Activated CD8-positive, alpha-beta T cell treated with anti-CD3 and anti-CD28 coated beads, Interleukin-2, amount 10 ng/mL, durations not matched to agents 7 days and 5 days (primary cell): ENCODE results near the gene CACNA1G. TPM values are rescaled to one million over a fixed set of nuclear protein-coding genes. Genes with fewer than 3 reads are reported as not detected.
A peak's percentile ranks its signal among the peaks of the same experiment; 100 is the strongest.

Experiments used
- ATAC-seq: fragments of 150-1000 bp; cut with Tn5 transposase; one replicate; pipeline ENCODE4 v1.10.0; 2021; ENCODE audit warnings: moderate library complexity
- CTCF ChIA-PET: fragments of 350-600 bp; sonication (Branson Sonifier 250); formaldehyde crosslinking; loops from one replicate; lab custom pipeline; 2021; ENCODE audit warnings: antibody characterized with exemption; lab: Charles Lee
- POLR2A ChIA-PET: fragments of 350-600 bp; sonication (Branson Sonifier 250); formaldehyde crosslinking; loops from one replicate; lab custom pipeline; 2021; ENCODE audit warnings: antibody characterized with exemption; lab: Charles Lee
- DNase-seq: peaks from one replicate; pipeline ENCODE4 v3.0.0-alpha.2; 2020
- H3K27ac Mint-ChIP-seq: one replicate; pipeline ENCODE4 v1.8.0; 2021; ENCODE audit warnings: mild to moderate bottlenecking, mixed read lengths
- H3K27me3 Mint-ChIP-seq: one replicate; pipeline ENCODE4 v1.8.0; 2021; ENCODE audit warnings: low read depth, mixed read lengths
- H3K36me3 Mint-ChIP-seq: one replicate; pipeline ENCODE4 v1.8.0; 2021; ENCODE audit warnings: low read depth, mixed read lengths
- H3K4me1 Mint-ChIP-seq: one replicate; pipeline ENCODE4 v1.8.0; 2021; ENCODE audit warnings: low read depth, mixed read lengths
- H3K4me3 Mint-ChIP-seq: one replicate; pipeline ENCODE4 v1.8.0; 2021; ENCODE audit warnings: mild to moderate bottlenecking, mixed read lengths
- H3K9me3 Mint-ChIP-seq: one replicate; pipeline ENCODE4 v1.8.0; 2022; ENCODE audit warnings: mixed read lengths; ENCODE audit not compliant: insufficient read depth
- total RNA-seq, 2 experiments: library from RNA; stranded (reverse); gene quantifications; one replicate each; pipeline ENCODE4 v1.2.3, GENCODE V29; 2021

CACNA1G gene
- total RNA-seq, 2 experiments from 2014 or later: not detected

- no peak for DNase-seq
- H3K4me1 Mint-ChIP-seq: peaks cover 12% of the 10 kb centered on the region
- ATAC-seq: no peak
- peaks cover 8% of the 10 kb centered on the region for H3K27me3 Mint-ChIP-seq
- ChIA-PET CTCF (no interaction called here), POLR2A (no interaction called here)
- no peak overlapping the region for H3K4me3 Mint-ChIP-seq
- H3K36me3 Mint-ChIP-seq: no peaks in the 10 kb centered on the region
- no peak overlapping the region for H3K27ac Mint-ChIP-seq
- no peaks in the 10 kb centered on the region for H3K9me3 Mint-ChIP-seq
Measured at GRCh38 chr17:50657054-50657453, 96.5 kb downstream of the CACNA1G start.

- ATAC-seq: no peak
- H3K27me3 Mint-ChIP-seq: peaks cover 8% of the 10 kb centered on the region
- DNase-seq: no peak
Measured at GRCh38 chr17:50657627-50658026, 97.1 kb downstream of the CACNA1G start.

GRCh38 chr17:50658616-50659015, 98.1 kb downstream of the CACNA1G start:
- Mint-ChIP-seq H3K27ac (no peak overlapping the region), H3K36me3 (no peaks in the 10 kb centered on the region)
- no peak for DNase-seq

More at GRCh38 chr17:50657627-50658026, 97.1 kb downstream of the CACNA1G start:
- H3K4me3 Mint-ChIP-seq: no peak overlapping the region
- H3K4me1 Mint-ChIP-seq: peaks cover 15% of the 10 kb centered on the region
- ChIA-PET CTCF (no interaction called here), POLR2A (no interaction called here)
- H3K9me3 Mint-ChIP-seq: no peaks in the 10 kb centered on the region
- no peaks in the 10 kb centered on the region for H3K36me3 Mint-ChIP-seq
- no peak overlapping the region for H3K27ac Mint-ChIP-seq

GRCh38 chr17:50659179-50659578, 98.7 kb downstream of the CACNA1G start:
- no peak overlapping the region for H3K4me3 Mint-ChIP-seq

More at GRCh38 chr17:50658616-50659015, 98.1 kb downstream of the CACNA1G start:
- ChIA-PET POLR2A (no interaction called here), CTCF (no interaction called here)
- H3K4me1 Mint-ChIP-seq: peaks cover 15% of the 10 kb centered on the region
- peaks cover 8% of the 10 kb centered on the region for H3K27me3 Mint-ChIP-seq
- no peak for ATAC-seq
- no peak overlapping the region for H3K4me3 Mint-ChIP-seq
- H3K9me3 Mint-ChIP-seq: no peaks in the 10 kb centered on the region

GRCh38 chr17:50660042-50660886, 99.7 kb downstream of the CACNA1G start:
- CTCF ChIA-PET: interaction anchor here (0.9 to 1.9 kb wide), 3 partner anchors 9 to 34 kb away, joined by 3 to 8 read pairs (median 4); no protein-coding TSS in a partner anchor

More at GRCh38 chr17:50659179-50659578, 98.7 kb downstream of the CACNA1G start:
- ChIA-PET CTCF (no interaction called here), POLR2A (no interaction called here)
- Mint-ChIP-seq H3K36me3 (no peaks in the 10 kb centered on the region), H3K27ac (no peak overlapping the region), H3K9me3 (no peaks in the 10 kb centered on the region), H3K27me3 (peaks cover 6% of the 10 kb centered on the region), H3K4me1 (peaks cover 15% of the 10 kb centered on the region)
- ATAC-seq (no peak), DNase-seq (no peak)

GRCh38 chr17:50660887-50661345, 100.4 kb downstream of the CACNA1G start:
- Mint-ChIP-seq H3K9me3 (no peaks in the 10 kb centered on the region), H3K27ac (peak overlapping the region; percentile 50), H3K4me1 (peaks cover 15% of the 10 kb centered on the region), H3K36me3 (no peaks in the 10 kb centered on the region), H3K4me3 (no peak overlapping the region), H3K27me3 (peaks cover 2% of the 10 kb centered on the region)
- ATAC-seq (no peak), DNase-seq (no peak)
- ChIA-PET POLR2A (no interaction called here), CTCF (interaction anchor here (0.9 to 1.9 kb wide), 3 partner anchors 9 to 35 kb away, joined by 3 to 8 read pairs (median 4); no protein-coding TSS in a partner anchor)

More at GRCh38 chr17:50660042-50660886, 99.7 kb downstream of the CACNA1G start:
- Mint-ChIP-seq H3K4me1 (peaks cover 15% of the 10 kb centered on the region), H3K9me3 (no peaks in the 10 kb centered on the region), H3K27me3 (peaks cover 2% of the 10 kb centered on the region), H3K4me3 (no peak overlapping the region), H3K27ac (no peak overlapping the region), H3K36me3 (no peaks in the 10 kb centered on the region)
- DNase-seq (no peak), ATAC-seq (no peak)
- POLR2A ChIA-PET: no interaction called here

- H3K27me3 Mint-ChIP-seq: peaks cover 2% of the 10 kb centered on the region
- ATAC-seq: no peak
Measured at GRCh38 chr17:50661348-50661747, 100.8 kb downstream of the CACNA1G start.

GRCh38 chr17:50661795-50662391, 101.4 kb downstream of the CACNA1G start:
- POLR2A ChIA-PET: interaction anchor here (0.7 kb wide), 1 partner anchor 596 kb away, joined by 3 read pairs; no protein-coding TSS in a partner anchor
- peaks cover 15% of the 10 kb centered on the region for H3K4me1 Mint-ChIP-seq
- H3K9me3 Mint-ChIP-seq: no peaks in the 10 kb centered on the region
- CTCF ChIA-PET: interaction anchor here (1.1 to 1.9 kb wide), 2 partner anchors 10 to 35 kb away, joined by 4 to 8 read pairs; no protein-coding TSS in a partner anchor
- ATAC-seq (peak; percentile 47), DNase-seq (peak; percentile 44)
- H3K36me3 Mint-ChIP-seq: no peaks in the 10 kb centered on the region
- peak overlapping the region; percentile 73 for H3K27ac Mint-ChIP-seq
- H3K27me3 Mint-ChIP-seq: peaks cover 2% of the 10 kb centered on the region
- no peak overlapping the region for H3K4me3 Mint-ChIP-seq

More at GRCh38 chr17:50661348-50661747, 100.8 kb downstream of the CACNA1G start:
- Mint-ChIP-seq H3K9me3 (no peaks in the 10 kb centered on the region), H3K4me3 (no peak overlapping the region), H3K36me3 (no peaks in the 10 kb centered on the region), H3K27ac (peak overlapping the region; percentile 73), H3K4me1 (peaks cover 15% of the 10 kb centered on the region)
- no peak for DNase-seq
- CTCF ChIA-PET: interaction anchor here (1.0 to 1.9 kb wide), 3 partner anchors 9 to 34 kb away, joined by 4 to 8 read pairs (median 4); no protein-coding TSS in a partner anchor
- POLR2A ChIA-PET: interaction anchor here (0.7 kb wide), 1 partner anchor 596 kb away, joined by 3 read pairs; no protein-coding TSS in a partner anchor

GRCh38 chr17:50662632-50663225, 102.2 kb downstream of the CACNA1G start:
- no peaks in the 10 kb centered on the region for H3K9me3 Mint-ChIP-seq
- POLR2A ChIA-PET: no interaction called here
- no peak overlapping the region for H3K27ac Mint-ChIP-seq
- ATAC-seq (no peak), DNase-seq (no peak)
- no peaks in the 10 kb centered on the region for H3K36me3 Mint-ChIP-seq
- peaks cover 2% of the 10 kb centered on the region for H3K27me3 Mint-ChIP-seq
- peaks cover 15% of the 10 kb centered on the region for H3K4me1 Mint-ChIP-seq
- no peak overlapping the region for H3K4me3 Mint-ChIP-seq
- CTCF ChIA-PET: no interaction called here

GRCh38 chr17:50663812-50664374, 103.4 kb downstream of the CACNA1G start:
- Mint-ChIP-seq H3K9me3 (no peaks in the 10 kb centered on the region), H3K4me3 (no peak overlapping the region), H3K27me3 (no peaks in the 10 kb centered on the region), H3K4me1 (peaks cover 15% of the 10 kb centered on the region), H3K27ac (peak overlapping the region; percentile 39), H3K36me3 (no peaks in the 10 kb centered on the region)
- ATAC-seq (no peak), DNase-seq (no peak)
- CTCF ChIA-PET: no interaction called here
- POLR2A ChIA-PET: no interaction called here

GRCh38 chr17:50664788-50665458, 104.4 kb downstream of the CACNA1G start:
- POLR2A ChIA-PET: no interaction called here
- no peaks in the 10 kb centered on the region for H3K9me3 Mint-ChIP-seq
- H3K27ac Mint-ChIP-seq: no peak overlapping the region
- H3K4me3 Mint-ChIP-seq: no peak overlapping the region
- H3K27me3 Mint-ChIP-seq: no peaks in the 10 kb centered on the region
- ATAC-seq: no peak
- CTCF ChIA-PET: no interaction called here
- H3K4me1 Mint-ChIP-seq: peaks cover 15% of the 10 kb centered on the region
- H3K36me3 Mint-ChIP-seq: no peaks in the 10 kb centered on the region
- DNase-seq: no peak
